GM19397 (cell line): ENCODE results near the gene ADGRV1.
"Not testable (repeated sequence)": the region's sequence is repeated elsewhere in the genome, so short reads cannot be mapped to it uniquely, and the experiment has no call there.

ENCODE experiments used
- ATAC-seq: cut with Tn5 transposase; IDR thresholded peaks from one replicate; pipeline ENCODE4 v1.9.1; 2021; ENCODE audit warnings: mild to moderate bottlenecking, moderate library complexity; ENCODE audit not compliant: unreplicated experiment

Gene ADGRV1

DNA sequence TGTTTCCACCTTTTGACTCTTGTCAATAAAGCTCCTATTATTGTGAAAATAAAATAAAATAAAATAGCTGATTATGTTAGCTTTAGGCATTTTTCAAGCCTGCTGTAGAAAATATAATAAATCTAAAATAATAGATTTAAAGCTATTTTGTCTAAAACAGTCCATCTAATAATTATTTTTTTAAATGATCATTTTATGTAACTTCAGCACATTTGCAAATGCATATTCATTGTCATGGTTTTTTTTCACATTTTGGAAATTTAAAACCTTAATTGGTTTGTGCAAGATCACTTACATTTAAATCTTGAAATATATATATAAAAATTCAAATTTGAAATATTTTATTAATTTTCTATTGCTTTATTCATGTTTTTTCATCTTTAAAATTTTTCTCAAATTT lies 159.8 kb downstream of the ADGRV1 start:
- ATAC-seq = no peak

DNA sequence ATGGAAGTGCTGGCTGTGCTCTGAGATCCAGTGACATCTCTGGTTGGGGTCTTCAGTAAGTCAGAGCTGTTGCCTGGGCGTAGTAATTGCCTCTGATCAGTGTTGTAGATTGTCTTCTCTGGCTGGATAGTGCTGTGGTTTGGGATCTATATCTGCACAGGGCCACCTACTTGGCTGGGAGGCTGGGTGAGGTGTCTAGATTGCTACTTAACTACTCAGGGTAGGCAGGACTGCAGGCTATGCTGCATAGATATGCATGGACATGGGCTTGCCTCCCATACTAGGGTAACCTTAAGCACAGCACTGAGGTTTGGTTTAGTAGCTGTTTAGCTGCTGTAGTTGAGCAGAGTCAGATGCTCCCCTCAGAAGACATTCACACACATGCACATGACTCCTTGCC lies 181.0 kb downstream of the ADGRV1 start:
- ATAC-seq = no peak

DNA sequence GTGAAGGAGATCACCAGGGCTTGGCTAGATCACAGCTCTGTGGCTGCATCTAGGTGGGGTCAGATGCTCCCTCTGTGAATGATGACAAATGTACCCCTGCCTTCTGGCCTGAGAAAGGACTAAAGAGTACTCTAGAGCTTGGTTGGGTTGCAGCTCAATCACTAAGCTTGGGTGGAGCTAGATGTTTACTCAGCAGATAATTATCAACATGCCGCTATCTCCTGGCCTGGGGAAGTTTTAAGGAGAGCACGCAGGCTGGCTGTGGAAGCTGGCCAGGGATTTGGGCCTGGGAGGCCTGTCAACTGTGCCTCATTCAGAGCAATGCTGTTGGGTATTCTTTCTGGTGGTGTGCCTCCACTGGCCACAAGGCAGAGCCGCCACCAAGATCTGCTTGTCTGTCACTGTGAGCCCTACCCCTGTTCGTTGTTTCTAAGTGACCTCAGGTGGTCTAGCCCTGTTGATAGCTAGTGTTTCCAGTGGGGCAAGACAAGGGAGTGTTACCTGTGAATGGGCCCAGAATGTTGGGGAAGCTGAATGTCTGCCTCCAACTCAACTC lies 181.7 kb downstream of the ADGRV1 start:
- no peak for ATAC-seq

GRCh38 chr5:90741022-90741564 lies 182.5 kb downstream of the ADGRV1 start:
- ATAC-seq = no peak

GRCh38 chr5:90746119-90746518 lies 187.5 kb downstream of the ADGRV1 start:
- ATAC-seq = no peak

- ATAC-seq = no peak
Observed at GRCh38 chr5:90747175-90747574, 188.6 kb downstream of the ADGRV1 start.

GRCh38 chr5:90747693-90748092 lies 189.1 kb downstream of the ADGRV1 start:
- no peak for ATAC-seq

DNA sequence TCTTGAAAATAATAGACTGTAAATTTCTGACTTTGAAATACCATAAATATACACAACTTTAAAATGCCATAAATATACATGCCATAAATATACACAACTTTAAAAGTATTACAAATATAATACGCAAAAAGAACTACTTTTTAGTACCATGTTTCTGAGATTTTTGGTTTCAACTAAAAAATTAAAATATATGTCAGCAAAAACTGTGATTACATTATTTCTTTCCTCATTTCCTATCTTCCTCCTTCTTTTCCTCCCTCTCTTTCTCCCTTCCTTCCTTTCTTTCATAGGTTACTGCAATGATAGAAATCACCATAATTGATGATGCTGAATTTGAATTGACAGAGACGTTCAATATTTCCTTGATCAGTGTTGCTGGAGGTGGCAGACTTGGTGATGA lies 200.5 kb downstream of the ADGRV1 start:
- ATAC-seq = no peak

GRCh38 chr5:90767710-90768109 lies 209.1 kb downstream of the ADGRV1 start:
- ATAC-seq = no peak

GRCh38 chr5:90770006-90770541 lies 211.5 kb downstream of the ADGRV1 start:
- not testable (repeated sequence) for ATAC-seq

- no peak for ATAC-seq
Observed at GRCh38 chr5:90777959-90778358, 219.4 kb downstream of the ADGRV1 start.

- ATAC-seq = peak; percentile 92
Observed at GRCh38 chr5:90783460-90784333, 225.1 kb downstream of the ADGRV1 start.

- ATAC-seq = no peak
Observed at GRCh38 chr5:90786756-90787155, 228.2 kb downstream of the ADGRV1 start.

- no peak for ATAC-seq
Observed at GRCh38 chr5:90792725-90793124, 234.1 kb downstream of the ADGRV1 start.

DNA sequence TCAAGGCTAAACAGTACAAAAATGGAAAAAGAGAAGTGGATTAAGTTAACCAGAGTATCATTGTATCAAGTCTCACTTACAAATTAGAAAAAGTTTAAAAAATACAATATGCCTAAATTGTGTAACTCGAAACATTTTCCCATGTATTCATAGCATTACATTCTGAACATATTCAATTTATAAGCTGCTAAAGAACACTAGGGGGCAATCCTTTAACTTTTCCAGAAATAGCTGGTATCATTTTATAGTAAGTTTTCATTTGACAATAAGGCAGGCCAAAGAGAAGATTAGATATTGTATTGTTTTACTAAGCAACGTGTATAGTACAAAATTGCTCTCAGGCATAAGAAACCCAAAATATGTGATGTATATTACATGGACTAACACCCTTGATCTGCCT lies 234.6 kb downstream of the ADGRV1 start:
- no peak for ATAC-seq

DNA sequence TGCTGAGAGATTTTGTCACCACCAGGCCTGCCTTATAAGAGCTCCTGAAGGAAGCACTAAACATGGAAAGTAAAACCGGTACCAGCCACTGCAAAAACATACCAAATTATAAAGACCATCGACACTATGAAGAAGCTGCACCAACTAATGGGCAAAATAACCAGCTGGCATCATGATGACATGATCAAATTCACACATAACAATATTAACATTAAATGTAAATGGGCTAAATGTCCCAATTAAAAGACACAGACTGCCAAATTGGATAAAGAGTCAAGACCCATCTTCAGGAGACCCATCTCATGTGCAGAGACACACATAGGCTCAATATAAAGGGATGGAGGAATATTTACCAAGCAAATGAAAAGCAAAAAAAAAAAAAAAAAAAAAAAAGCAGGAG lies 238.3 kb downstream of the ADGRV1 start:
- ATAC-seq = not testable (repeated sequence)

DNA sequence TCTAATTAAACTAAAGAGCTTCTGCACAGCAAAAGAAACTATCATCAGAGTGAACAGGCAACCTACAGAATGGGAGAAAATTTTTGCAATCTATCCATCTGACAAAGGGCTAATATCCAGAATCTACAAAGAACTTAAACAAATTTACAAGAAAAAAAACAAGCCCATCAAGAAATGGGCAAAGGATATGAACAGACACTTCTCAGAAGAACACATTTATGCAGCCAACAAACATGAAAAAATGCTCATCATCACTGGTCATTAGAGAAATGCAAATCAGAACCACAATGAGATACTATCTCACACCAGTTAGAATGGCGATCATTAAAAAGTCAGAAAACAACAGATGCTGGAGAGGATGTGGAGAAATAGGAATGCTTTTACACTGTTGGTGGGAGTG lies 241.5 kb downstream of the ADGRV1 start:
- ATAC-seq = not testable (repeated sequence)

- not testable (repeated sequence) for ATAC-seq
Observed at GRCh38 chr5:90800515-90800914, 241.9 kb downstream of the ADGRV1 start.

DNA sequence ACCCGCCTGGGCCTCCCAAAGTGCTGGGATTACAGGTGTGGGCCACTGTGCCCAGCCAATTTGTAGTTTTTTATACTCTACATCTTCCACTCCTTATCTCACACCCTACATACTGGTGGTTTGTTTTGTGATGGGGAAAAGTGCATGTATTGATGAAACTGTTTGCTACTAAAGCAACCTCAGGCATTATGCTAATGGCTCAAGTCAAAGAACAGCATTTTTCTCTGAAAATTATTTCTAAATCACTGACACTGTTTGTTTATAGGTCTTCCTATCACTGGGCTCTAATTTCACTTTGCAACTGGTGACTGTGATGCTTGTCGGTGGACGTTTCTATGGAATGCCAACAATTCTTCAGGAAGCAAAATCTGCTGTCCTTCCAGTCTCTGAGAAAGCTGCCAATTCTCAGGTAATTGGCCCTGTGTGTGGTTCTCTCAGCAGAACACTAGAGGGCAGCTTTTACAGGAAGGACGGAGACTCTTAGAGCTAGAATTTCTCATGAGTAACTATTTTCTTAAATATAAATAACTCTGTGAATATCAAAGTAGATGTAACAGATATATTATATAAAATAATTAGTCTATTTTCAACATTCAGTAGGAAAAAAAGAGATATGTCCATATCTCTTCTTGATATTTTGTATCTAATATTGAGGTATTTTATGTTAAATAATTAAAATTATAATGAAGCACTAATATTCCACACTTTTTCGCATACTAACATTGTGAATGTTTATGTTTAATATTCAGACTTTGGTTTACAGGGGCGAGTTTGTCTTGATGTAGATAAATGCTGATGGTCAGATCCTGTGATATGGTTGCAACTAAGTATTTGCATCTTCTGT lies 244.1 kb downstream of the ADGRV1 start:
- no peak for ATAC-seq

DNA sequence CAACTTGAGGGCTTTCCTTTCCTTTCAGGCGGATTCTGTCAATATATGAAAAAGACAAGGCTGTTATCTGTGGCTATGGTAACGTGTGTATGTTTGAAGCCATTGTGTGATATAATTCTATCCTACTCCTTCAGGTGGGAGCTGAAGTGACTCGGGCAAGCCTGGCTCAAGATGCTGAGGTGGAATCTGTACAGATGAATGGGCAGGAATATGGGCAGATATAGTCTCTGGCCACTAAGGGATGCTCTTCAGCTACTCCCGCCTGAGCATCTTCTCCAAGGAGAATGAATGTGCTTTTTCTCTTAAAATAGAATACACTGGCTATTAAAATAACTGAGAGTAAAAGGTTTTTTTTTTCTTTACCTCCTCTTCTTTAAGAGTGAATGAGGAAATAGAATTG lies 244.8 kb downstream of the ADGRV1 start:
- ATAC-seq = no peak

- ATAC-seq = no peak
Observed at GRCh38 chr5:90803876-90804275, 245.3 kb downstream of the ADGRV1 start.
